Loucy (cell line): ENCODE measurements around the gene TPP2.

ENCODE experiments used
- H2AFZ ChIP-seq: fragments of 200-600 bp; sonication (generic); 2 replicates; pipeline ENCODE4 v1.6.0; 2016; ENCODE audit warnings: antibody characterized with exemption, mild to moderate bottlenecking, low read length, moderate library complexity
- H3F3A ChIP-seq: fragments of 200-600 bp; 2 replicates; pipeline ENCODE4 v1.6.0; 2016; ENCODE audit warnings: antibody characterized with exemption, low read depth, mild to moderate bottlenecking
- H3K27me3 ChIP-seq: fragments of 200-600 bp; sonication (generic); 2 replicates; pipeline ENCODE4 v1.6.1; 2014; ENCODE audit warnings: low read length, mild to moderate bottlenecking; ENCODE audit not compliant: insufficient read depth, poor library complexity, severe bottlenecking
- H3K36me3 ChIP-seq: fragments of 200-600 bp; sonication (generic); 2 replicates; pipeline ENCODE4 v1.6.1; 2016; ENCODE audit warnings: low read length; ENCODE audit not compliant: insufficient read depth
- H3K4me1 ChIP-seq: fragments of 200-600 bp; sonication (generic); 2 replicates; pipeline ENCODE4 v1.5.1; 2014; ENCODE audit warnings: low read length, mild to moderate bottlenecking; ENCODE audit not compliant: insufficient read depth, poor library complexity, severe bottlenecking
- H3K4me2 ChIP-seq: fragments of 200-600 bp; sonication (generic); 2 replicates; pipeline ENCODE4 v1.6.0; 2014; ENCODE audit warnings: antibody characterized with exemption, low read length, low read depth, mild to moderate bottlenecking; ENCODE audit not compliant: poor library complexity, severe bottlenecking
- H3K4me3 ChIP-seq: fragments of 200-600 bp; sonication (generic); 2 replicates; pipeline ENCODE4 v1.5.1; 2014; ENCODE audit warnings: low read length, mild to moderate bottlenecking, mixed read lengths; ENCODE audit not compliant: poor library complexity, severe bottlenecking
- H3K79me2 ChIP-seq: fragments of 200-600 bp; sonication (generic); 2 replicates; pipeline ENCODE4 v1.6.1; 2014; ENCODE audit warnings: low read length; ENCODE audit not compliant: insufficient read depth
- H3K9ac ChIP-seq: fragments of 200-600 bp; sonication (generic); 2 replicates; pipeline ENCODE4 v1.6.0; 2014; ENCODE audit warnings: mild to moderate bottlenecking, low read depth, low read length, moderate library complexity; ENCODE audit not compliant: poor library complexity, severe bottlenecking
- H3K9me2 ChIP-seq: fragments of 200-600 bp; sonication (generic); replicated peaks from 2 replicates; pipeline ENCODE4 v1.6.1; 2016; ENCODE audit warnings: low read depth, low read length, mixed read lengths
- H3K9me3 ChIP-seq: fragments of 200-600 bp; sonication (generic); 2 replicates; pipeline ENCODE4 v1.6.1; 2014; ENCODE audit warnings: mild to moderate bottlenecking, antibody characterized with exemption, low read length, low read depth; ENCODE audit not compliant: insufficient read depth
- H4K20me1 ChIP-seq: fragments of 200-600 bp; sonication (generic); 2 replicates; pipeline ENCODE4 v1.6.0; 2014; ENCODE audit warnings: antibody characterized with exemption, low read length, mild to moderate bottlenecking; ENCODE audit not compliant: insufficient read depth, poor library complexity, severe bottlenecking
- CTCF ChIP-seq: fragments of 200-600 bp; sonication (generic); conservative IDR thresholded peaks from 2 replicates; pipeline ENCODE4 v1.5.1; 2014; ENCODE audit warnings: mild to moderate bottlenecking, antibody characterized with exemption, low read length
- EZH2phosphoT487 ChIP-seq: fragments of 200-600 bp; IDR thresholded peaks from 2 replicates; pipeline ENCODE4 v1.6.1; 2018; ENCODE audit warnings: antibody characterized with exemption, mild to moderate bottlenecking, moderate library complexity, borderline replicate concordance

TPP2 gene

GRCh38 chr13:102572323-102572722 lies 24.5 kb upstream of the TPP2 start:
- Histone ChIP-seq H3K4me1 (no peaks in the 10 kb centered on the region), H3K79me2 (no peaks in the 10 kb centered on the region), H3K9ac (no peak overlapping the region), H3K36me3 (no peaks in the 10 kb centered on the region), H3F3A (no peaks in the 10 kb centered on the region), H3K4me2 (no peak overlapping the region), H3K27me3 (no peaks in the 10 kb centered on the region), H3K9me3 (no peaks in the 10 kb centered on the region), H3K9me2 (no peaks in the 10 kb centered on the region), H2AFZ (no peak overlapping the region; the same call in 1 of the 2 replicates), H4K20me1 (no peaks in the 10 kb centered on the region), H3K4me3 (no peak overlapping the region)
- TF ChIP-seq CTCF: no peak
- TF ChIP-seq EZH2phosphoT487: no peak

- Histone ChIP-seq H3F3A (no peaks in the 10 kb centered on the region), H3K4me3 (no peak overlapping the region), H3K9me2 (no peaks in the 10 kb centered on the region), H3K9me3 (no peaks in the 10 kb centered on the region), H3K36me3 (no peaks in the 10 kb centered on the region), H3K27me3 (no peaks in the 10 kb centered on the region), H2AFZ (no peak overlapping the region), H3K79me2 (no peaks in the 10 kb centered on the region), H4K20me1 (no peaks in the 10 kb centered on the region), H3K4me2 (no peak overlapping the region), H3K4me1 (peaks cover 8% of the 10 kb centered on the region), H3K9ac (no peak overlapping the region)
- TF ChIP-seq EZH2phosphoT487 (no peak), CTCF (peak; percentile 76)
These were observed 16.1 kb upstream of the TPP2 start for GRCh38 chr13:102580552-102581169.

GRCh38 chr13:102582256-102582655 lies 14.5 kb upstream of the TPP2 start:
- H2AFZ ChIP-seq: peak overlapping the region; percentile 75
- H3F3A ChIP-seq: no peaks in the 10 kb centered on the region
- no peaks in the 10 kb centered on the region for H3K27me3 ChIP-seq
- H3K9me3 ChIP-seq: no peaks in the 10 kb centered on the region
- H3K36me3 ChIP-seq: no peaks in the 10 kb centered on the region
- no peaks in the 10 kb centered on the region for H3K79me2 ChIP-seq
- H3K4me3 ChIP-seq: no peak overlapping the region
- H3K4me1 ChIP-seq: peaks cover 8% of the 10 kb centered on the region
- H4K20me1 ChIP-seq: no peaks in the 10 kb centered on the region
- no peak for TF ChIP-seq EZH2phosphoT487
- no peak for TF ChIP-seq CTCF
- no peak overlapping the region for H3K9ac ChIP-seq
- H3K4me2 ChIP-seq: no peak overlapping the region
- H3K9me2 ChIP-seq: no peaks in the 10 kb centered on the region
